Spleen (tissue), 7 donors: ENCODE data around the gene SLC38A10.

Experiments used
- POLR2A ChIP-seq, 3 donors: fragments of 450-650 bp; IDR thresholded peaks; one replicate each; pipeline ENCODE4 v1.5.1; 2017; ENCODE audit warnings: antibody characterized with exemption in 3 of 3, mild to moderate bottlenecking in 1 of 3
- TF ChIP-seq, protein P1 (sequence below), 11 experiments: fragments of 200-600 bp in 7 of 11; fragments of 450-650 bp in 4 of 11; sonication (generic) in 4 of 11; IDR thresholded peaks in 8 of 11; conservative IDR thresholded peaks in 3 of 11; 1 replicate in 7 of 11; 2 replicates in 4 of 11; pipeline versions ENCODE4 v1.4.0 to v1.8.0; 2016 to 2021; ENCODE audit warnings: antibody characterized with exemption in 11 of 11, inconsistent platforms in 4 of 11, mild to moderate bottlenecking in 1 of 11
- donor health status: DM: no; HTN: no; CAD: no; lungs with moderate emphysema.
- donor health status: DM: no; HTN: no; CAD: no.
- donor health status: DM: no; HTN: no; CAD: no.

DNA sequence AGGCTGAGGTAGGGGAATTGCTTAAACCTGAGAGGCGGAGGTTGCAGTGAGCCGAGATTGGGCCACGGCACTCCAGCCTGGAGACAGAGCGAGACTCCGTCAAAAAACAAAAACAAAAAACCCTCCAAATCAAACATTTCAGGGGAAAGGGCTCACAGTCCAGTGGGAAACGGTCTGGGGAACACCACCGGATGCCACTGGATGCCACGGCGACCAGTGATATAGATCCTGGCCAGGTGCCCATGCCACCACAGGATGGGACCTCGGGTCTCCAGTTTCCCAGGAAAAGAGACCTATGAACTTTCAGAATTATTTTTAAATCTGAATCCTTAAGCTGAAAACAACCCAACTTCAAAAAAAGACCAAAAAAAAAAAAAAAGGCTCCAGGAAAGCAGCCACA is 84.6 kb downstream of the SLC38A10 start:
- TF ChIP-seq, protein P1, sequence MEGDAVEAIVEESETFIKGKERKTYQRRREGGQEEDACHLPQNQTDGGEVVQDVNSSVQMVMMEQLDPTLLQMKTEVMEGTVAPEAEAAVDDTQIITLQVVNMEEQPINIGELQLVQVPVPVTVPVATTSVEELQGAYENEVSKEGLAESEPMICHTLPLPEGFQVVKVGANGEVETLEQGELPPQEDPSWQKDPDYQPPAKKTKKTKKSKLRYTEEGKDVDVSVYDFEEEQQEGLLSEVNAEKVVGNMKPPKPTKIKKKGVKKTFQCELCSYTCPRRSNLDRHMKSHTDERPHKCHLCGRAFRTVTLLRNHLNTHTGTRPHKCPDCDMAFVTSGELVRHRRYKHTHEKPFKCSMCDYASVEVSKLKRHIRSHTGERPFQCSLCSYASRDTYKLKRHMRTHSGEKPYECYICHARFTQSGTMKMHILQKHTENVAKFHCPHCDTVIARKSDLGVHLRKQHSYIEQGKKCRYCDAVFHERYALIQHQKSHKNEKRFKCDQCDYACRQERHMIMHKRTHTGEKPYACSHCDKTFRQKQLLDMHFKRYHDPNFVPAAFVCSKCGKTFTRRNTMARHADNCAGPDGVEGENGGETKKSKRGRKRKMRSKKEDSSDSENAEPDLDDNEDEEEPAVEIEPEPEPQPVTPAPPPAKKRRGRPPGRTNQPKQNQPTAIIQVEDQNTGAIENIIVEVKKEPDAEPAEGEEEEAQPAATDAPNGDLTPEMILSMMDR (IDR thresholded peaks at IDR 0.05 in 8 of 11, conservative IDR thresholded peaks at IDR 0.05 in 3 of 11): no peak
- no peak for TF ChIP-seq POLR2A (IDR thresholded peaks at IDR 0.05)
